ENCODE measurements around the gene FIBP. TPM values are rescaled to one million over a fixed set of nuclear protein-coding genes. Genes with fewer than 3 reads are reported as not detected.
"Not testable (repeated sequence)": the region's sequence is repeated elsewhere in the genome, so short reads cannot be mapped to it uniquely, and the experiment has no call there.

The FIBP gene
- total RNA-seq, 2 donors from 2014 or later, result 37.8 to 44.3 TPM

- ATAC-seq, result no peak
- intact Hi-C loops (cut with DNase I), result no loop called here
- DNase-seq, result no peak
These were observed 4.5 kb upstream of the FIBP start for GRCh38 chr11:65892661-65893317.

GRCh38 chr11:65892137-65892540 is 3.9 kb upstream of the FIBP start:
- DNase-seq; intact Hi-C loops (cut with DNase I); ATAC-seq: not testable (repeated sequence)

GRCh38 chr11:65891219-65892136 is 3.2 kb upstream of the FIBP start:
- ATAC-seq (peak; percentile 1), DNase-seq (peak; percentile 82)
- intact Hi-C loops (cut with DNase I), result loop anchor here in 1 of 2 donors (2.0 kb wide), 1 partner anchor 25 kb away; no protein-coding TSS in a partner anchor

- peak; percentile 99 for DNase-seq
- intact Hi-C loops (cut with DNase I), result loop anchor here in 1 of 2 donors (2.0 kb wide), 1 partner anchor 26 kb away; no protein-coding TSS in a partner anchor
- peak; percentile 81 to 82 for ATAC-seq
These were observed 2.3 kb upstream of the FIBP start, which contains the start of gene CCDC85B for GRCh38 chr11:65890324-65891218. CCDC85B (plus strand) TSS chr11:65890673; CDS start chr11:65890784, 111 bp downstream.

- no peak for ATAC-seq
- intact Hi-C loops (cut with DNase I), result loop anchor here (1.0 to 10.0 kb wide), 2 partner anchors 74 to 77 kb away; partner anchors contain the start of gene SART1 (in 2 of the 2)
- DNase-seq, result no peak
These were observed 528 bp downstream of the FIBP start for GRCh38 chr11:65887723-65888162.

- intact Hi-C loops (cut with DNase I), result loop anchor here in 1 of 2 donors (10.0 kb wide), 1 partner anchor 78 kb away; the partner anchor contains the start of gene SART1
- DNase-seq (no peak), ATAC-seq (no peak)
These were observed 1.2 kb downstream of the FIBP start for GRCh38 chr11:65886826-65887722.

GRCh38 chr11:65885808-65886536 is 2.3 kb downstream of the FIBP start:
- ATAC-seq (no peak), DNase-seq (no peak)
- intact Hi-C loops (cut with DNase I), result loop anchor here (2.0 to 10.0 kb wide), 2 partner anchors 79 to 103 kb away; partner anchors contain the start of gene SART1 (in 1 of the 2)

- no peak for DNase-seq
- intact Hi-C loops (cut with DNase I), result loop anchor here (2.0 to 10.0 kb wide), 2 partner anchors 80 to 104 kb away; partner anchors contain the start of gene SART1 (in 1 of the 2)
- no peak for ATAC-seq
These were observed 3.0 kb downstream of the FIBP start for GRCh38 chr11:65885231-65885630.

- DNase-seq (peak; percentile 79), ATAC-seq (peak; percentile 12 to 18)
- intact Hi-C loops (cut with DNase I), result loop anchor here (2.0 to 10.0 kb wide), 3 partner anchors 80 to 104 kb away; partner anchors contain the start of gene SART1 (in 1 of the 2)
These were observed 3.6 kb downstream of the FIBP start for GRCh38 chr11:65884716-65885092.

- DNase-seq (peak; percentile 20), ATAC-seq (no peak)
- intact Hi-C loops (cut with DNase I), result loop anchor here (2.0 to 10.0 kb wide), 3 partner anchors 81 to 105 kb away; partner anchors contain the start of gene SART1 (in 1 of the 2)
These were observed 4.2 kb downstream of the FIBP start for GRCh38 chr11:65883786-65884715.

GRCh38 chr11:65883058-65883761 is 5.1 kb downstream of the FIBP start:
- intact Hi-C loops (cut with DNase I), result loop anchor here in 1 of 2 donors (5.0 to 10.0 kb wide), 2 partner anchors 82 to 104 kb away; partner anchors contain the start of gene SART1

GRCh38 chr11:65882120-65883057 is 5.9 kb downstream of the FIBP start:
- intact Hi-C loops (cut with DNase I), result loop anchor here in 1 of 2 donors (5.0 to 10.0 kb wide), 2 partner anchors 82 to 105 kb away; partner anchors contain the start of gene SART1
- no peak for ATAC-seq
- peak; percentile 28 for DNase-seq

More at GRCh38 chr11:65883058-65883761, 5.1 kb downstream of the FIBP start:
- ATAC-seq, result no peak
- peak; percentile 21 for DNase-seq

GRCh38 chr11:65880844-65881421 is 7.3 kb downstream of the FIBP start:
- ATAC-seq (no peak), DNase-seq (peak; percentile 10)
- intact Hi-C loops (cut with DNase I), result loop anchor here in 1 of 2 donors (5.0 to 10.0 kb wide), 2 partner anchors 84 to 106 kb away; partner anchors contain the start of gene SART1
